HG03159 (cell line): ENCODE results near the gene VDAC1.
"Not testable (repeated sequence)": the region's sequence is repeated elsewhere in the genome, so short reads cannot be mapped to it uniquely, and the experiment has no call there.

Source experiments
- ATAC-seq: cut with Tn5 transposase; IDR thresholded peaks from one replicate; pipeline ENCODE4 v1.9.1; 2021; ENCODE audit warnings: mild to moderate bottlenecking, moderate library complexity; ENCODE audit not compliant: unreplicated experiment

Gene VDAC1

GRCh38 chr5:134004626-134005416 is at the start of gene VDAC1:
Gene VDAC1, minus strand, starts transcription at chr5:134004975. Its CDS starts 11,963 bp downstream, at chr5:133993012.
- ATAC-seq: peak; percentile 72

GRCh38 chr5:134053840-134054338 is 49.1 kb upstream of the VDAC1 start:
- no peak for ATAC-seq

- no peak for ATAC-seq
Observed at GRCh38 chr5:134053314-134053839, 48.6 kb upstream of the VDAC1 start.

DNA sequence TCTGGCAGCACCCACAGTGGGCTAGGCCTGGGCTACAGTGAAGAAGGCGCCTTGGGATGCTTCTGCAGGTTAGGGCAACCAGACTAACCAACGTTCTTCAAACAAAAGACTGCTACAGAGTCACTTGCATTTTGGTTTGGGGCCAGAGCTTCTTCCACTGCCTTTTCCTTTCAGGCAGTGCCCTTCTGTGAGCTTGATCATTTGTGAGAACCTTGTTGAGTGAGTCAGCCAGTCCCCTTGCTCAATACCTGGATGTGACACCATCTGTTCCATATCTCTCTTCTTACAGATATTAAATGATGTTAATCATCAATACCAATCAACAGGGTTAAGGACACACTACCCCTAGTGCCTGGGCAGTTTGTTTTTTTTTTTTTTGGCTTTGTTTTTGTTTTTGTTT is 46.5 kb upstream of the VDAC1 start:
- ATAC-seq: no peak

- ATAC-seq: no peak
Observed at GRCh38 chr5:134048864-134049263, 44.1 kb upstream of the VDAC1 start.

GRCh38 chr5:134047687-134048056 is 42.9 kb upstream of the VDAC1 start:
- ATAC-seq: no peak

DNA sequence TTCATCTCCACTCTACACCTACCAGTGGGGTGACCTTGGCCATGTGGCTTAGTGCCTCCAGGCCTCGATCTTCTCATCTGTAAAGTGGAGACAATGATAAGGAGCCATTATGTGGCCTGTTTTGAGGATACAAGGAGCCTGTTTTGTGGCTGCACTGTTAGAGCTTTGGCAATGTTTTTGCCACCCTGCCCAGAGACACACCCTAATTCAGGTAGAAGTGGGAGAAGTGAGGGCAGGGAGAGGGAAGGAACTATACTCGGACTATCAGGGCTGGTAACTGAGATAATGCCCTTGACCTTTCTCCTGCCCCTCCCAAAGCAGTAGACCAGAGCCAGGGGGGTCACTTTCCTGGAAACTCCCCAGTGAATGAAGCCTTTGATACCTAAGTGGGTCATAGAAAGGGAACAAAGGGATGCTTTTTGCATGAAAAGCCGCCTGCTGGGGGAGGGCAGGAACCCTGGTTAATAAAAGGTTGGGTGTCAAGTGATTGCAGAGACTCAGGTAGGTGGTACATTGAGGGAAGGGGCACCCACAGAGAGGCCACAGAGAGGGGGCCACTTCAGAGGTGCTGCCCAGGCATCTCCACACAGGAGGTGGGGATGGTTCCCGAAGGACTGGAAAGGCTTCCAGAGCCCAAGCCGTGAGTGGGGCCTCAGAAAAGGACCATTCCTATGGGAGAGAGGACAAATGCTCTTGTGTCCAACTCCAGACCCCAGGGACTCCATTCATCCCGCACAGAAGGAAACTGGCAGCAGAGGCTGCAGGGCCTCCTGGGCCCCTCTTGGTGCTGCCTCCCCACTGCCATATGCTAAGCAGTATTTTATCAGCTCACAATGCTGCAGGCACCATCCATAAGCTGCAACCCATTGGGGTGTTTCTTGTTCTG is 42.3 kb upstream of the VDAC1 start:
- no peak for ATAC-seq

DNA sequence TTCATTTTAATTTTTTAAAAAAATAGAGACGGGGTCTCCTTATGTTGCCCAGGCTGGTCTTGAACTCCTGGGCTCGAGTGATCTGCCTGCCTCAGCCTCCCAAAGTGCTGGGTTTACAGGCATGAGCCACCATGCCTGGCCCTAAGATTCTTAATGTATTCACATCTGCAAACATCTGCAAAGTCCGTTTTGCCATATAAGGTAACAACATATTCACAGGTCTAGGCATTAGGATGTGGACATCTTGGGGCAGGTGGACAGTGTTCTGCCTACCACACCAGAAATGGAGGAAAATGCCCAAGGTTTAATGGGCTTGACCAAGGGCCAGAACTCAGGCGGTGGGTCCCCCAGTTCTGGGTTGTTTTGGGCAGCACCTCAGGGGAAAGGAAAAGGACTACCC is 41.6 kb upstream of the VDAC1 start:
- ATAC-seq: no peak

- no peak for ATAC-seq
Observed at GRCh38 chr5:134043793-134044792, 39.3 kb upstream of the VDAC1 start.

DNA sequence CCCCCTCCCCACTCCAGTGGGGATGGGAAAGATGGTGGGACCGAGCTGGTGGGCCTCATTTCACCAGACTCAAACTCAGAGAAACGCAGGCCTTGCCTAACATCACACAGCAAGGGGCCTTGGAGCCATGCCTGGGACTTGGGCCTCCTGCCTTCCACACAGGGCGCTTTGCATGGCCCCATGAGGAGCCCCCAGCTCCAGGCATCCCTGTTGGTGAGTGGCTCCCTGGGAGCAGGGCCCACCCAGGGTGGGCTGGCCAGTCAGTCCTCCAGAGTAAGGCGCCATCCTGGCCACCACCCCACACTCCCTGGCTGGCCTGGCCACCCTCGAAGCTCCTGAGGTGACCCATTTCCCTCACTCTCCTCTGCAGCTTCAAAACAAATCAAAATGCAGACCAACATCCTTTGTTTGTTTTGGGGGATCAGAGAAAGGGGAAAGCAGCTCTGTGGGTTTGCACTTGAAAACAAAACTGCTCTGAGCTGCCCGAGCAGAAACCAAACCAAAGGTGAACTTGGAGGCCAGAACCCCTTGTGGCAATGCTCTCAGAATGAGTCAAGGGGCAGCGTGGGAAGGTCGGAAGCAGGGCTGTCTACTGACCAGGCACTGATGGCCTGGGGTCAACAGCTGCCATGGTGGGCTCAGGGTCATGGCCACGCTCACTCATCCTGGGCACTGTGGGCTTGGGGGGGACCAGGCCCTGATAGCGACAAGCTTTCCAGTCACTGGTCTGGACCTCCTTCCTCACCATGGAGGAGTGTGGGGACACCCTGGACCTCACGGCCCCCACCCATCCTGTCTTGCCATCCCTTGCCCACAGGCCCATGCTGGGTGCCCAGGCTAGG is 37.0 kb upstream of the VDAC1 start:
- no peak for ATAC-seq

GRCh38 chr5:134038138-134038537 is 33.4 kb upstream of the VDAC1 start:
- no peak for ATAC-seq

DNA sequence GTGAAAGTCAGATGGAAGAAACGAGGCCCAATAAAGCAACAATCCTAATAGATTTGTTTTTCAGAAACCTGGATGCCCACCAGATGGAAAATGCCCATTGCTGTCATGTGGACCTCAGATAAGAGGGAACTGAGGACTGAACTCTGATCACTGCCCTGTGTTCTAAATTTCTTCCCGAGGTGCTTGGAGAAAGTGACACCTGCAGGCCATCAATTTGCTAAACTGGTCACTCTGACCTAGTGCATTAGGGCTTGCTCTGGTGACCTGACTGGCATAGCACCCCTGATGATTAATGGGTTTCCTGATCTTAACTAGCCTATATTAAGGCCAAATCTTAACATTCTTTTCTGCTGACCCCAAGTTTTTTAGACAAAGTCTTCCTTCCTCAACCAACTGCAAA is 32.4 kb upstream of the VDAC1 start:
- no peak for ATAC-seq

GRCh38 chr5:134034326-134034725 is 29.6 kb upstream of the VDAC1 start:
- ATAC-seq: no peak

- ATAC-seq: not testable (repeated sequence)
Observed at GRCh38 chr5:134030303-134030964, 25.7 kb upstream of the VDAC1 start.

GRCh38 chr5:134029156-134029555 is 24.4 kb upstream of the VDAC1 start:
- ATAC-seq: no peak

DNA sequence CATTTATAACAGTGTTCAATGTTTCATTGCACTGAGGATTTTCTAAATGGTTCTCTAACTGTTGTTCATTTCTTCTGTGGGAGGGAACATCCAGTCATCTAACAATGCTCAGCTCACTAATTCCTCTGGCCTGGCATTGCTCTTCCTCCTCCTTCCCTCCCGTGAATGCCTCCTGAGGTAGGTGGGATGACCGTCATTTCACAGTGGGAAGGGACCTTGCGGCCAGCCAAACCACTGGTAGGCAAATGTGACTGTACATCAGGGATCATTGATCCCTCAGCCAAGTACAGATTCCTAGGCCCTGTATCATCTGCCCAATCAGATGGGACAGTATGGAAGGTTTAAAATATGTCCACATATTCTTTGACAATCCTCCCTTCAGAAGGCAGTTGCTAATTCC is 23.7 kb upstream of the VDAC1 start:
- ATAC-seq: no peak

GRCh38 chr5:134027288-134027615 is 22.5 kb upstream of the VDAC1 start:
- ATAC-seq: no peak

GRCh38 chr5:134026521-134027287 is 21.9 kb upstream of the VDAC1 start:
- peak; percentile 81 for ATAC-seq
